Spleen (tissue), 11 donors: ENCODE results near the gene TSC22D4. TPM values are rescaled to one million over a fixed set of nuclear protein-coding genes. Genes with fewer than 3 reads are reported as not detected.

Experiments used
- DNase-seq: peaks from one replicate; pipeline ENCODE4 v3.0.0-alpha.2; 2020
- H3K27ac ChIP-seq, 8 donors: fragments of 200-600 bp; sonication (generic) in 7 of 8; 1 replicate in 4 of 8; 2 replicates in 4 of 8; pipeline versions ENCODE4 v1.5.0 to v1.8.0; 2016 to 2021; ENCODE audit warnings: inconsistent platforms in 4 of 8, mild to moderate bottlenecking in 4 of 8, moderate library complexity in 1 of 8
- H3K27me3 ChIP-seq, 7 donors: fragments of 200-600 bp; sonication (generic) in 6 of 7; replicated peaks in 1 of 7; 1 replicate in 4 of 7; 2 replicates in 3 of 7; pipeline versions ENCODE4 v1.5.0 to v1.8.0; 2016 to 2021; ENCODE audit warnings: inconsistent platforms in 3 of 7, mild to moderate bottlenecking in 1 of 7
- H3K36me3 ChIP-seq, 6 donors: fragments of 200-600 bp; sonication (generic) in 5 of 6; 1 replicate in 4 of 6; 2 replicates in 2 of 6; pipeline versions ENCODE4 v1.5.0 to v1.8.0; 2016 to 2021; ENCODE audit warnings: inconsistent platforms in 2 of 6
- H3K4me1 ChIP-seq, 6 donors: fragments of 200-600 bp; sonication (generic) in 5 of 6; 1 replicate in 3 of 6; 2 replicates in 3 of 6; pipeline versions ENCODE4 v1.5.0 to v1.8.0; 2016 to 2021; ENCODE audit warnings: inconsistent platforms in 3 of 6
- H3K4me3 ChIP-seq, 8 donors: fragments of 200-600 bp; sonication (generic) in 7 of 8; 1 replicate in 4 of 8; 2 replicates in 4 of 8; pipeline versions ENCODE4 v1.5.0 to v1.8.0; 2016 to 2021; ENCODE audit warnings: inconsistent platforms in 4 of 8, mild to moderate bottlenecking in 4 of 8, moderate library complexity in 2 of 8
- H3K9me3 ChIP-seq, 8 donors: fragments of 200-600 bp; sonication (generic) in 7 of 8; 1 replicate in 4 of 8; 2 replicates in 4 of 8; pipeline versions ENCODE4 v1.5.0 to v1.8.0; 2016 to 2021; ENCODE audit warnings: inconsistent platforms in 4 of 8
- POLR2A ChIP-seq, 3 donors: fragments of 450-650 bp; IDR thresholded peaks; one replicate each; pipeline ENCODE4 v1.5.1; 2017; ENCODE audit warnings: antibody characterized with exemption in 3 of 3, mild to moderate bottlenecking in 1 of 3
- POLR2AphosphoS5 ChIP-seq, 3 donors: sonication (generic); formaldehyde crosslinking; IDR thresholded peaks; one replicate each; pipeline ENCODE4 v1.5.1; 2017; ENCODE audit warnings: antibody characterized with exemption in 3 of 3
- WGBS, 5 donors: extraction: QIAGEN DNeasy Blood & Tissue Kit in 3 of 5; methylation state at CpG; one replicate each; pipeline versions ENCODE4 v1.1.5 to v1.1.7; 2013 to 2018; 5-methylcytosine and 5-hydroxymethylcytosine counted together
- intact Hi-C: fragments of 100-400 bp; cut with DNase I; formaldehyde crosslinking; loops from one replicate; pipeline ENCODE4 v1.15.0; 2023; ENCODE audit warnings: low total_unique reads
- polyA plus RNA-seq, 3 donors: library from polyadenylated mRNA; stranded (reverse); fragments of 200-250 nt; gene quantifications; one replicate each; pipeline ENCODE4 v1.2.1, GENCODE V29; 2013
- total RNA-seq, 7 donors: library from RNA; depleted of rRNA in 3 of 7; stranded (reverse); fragments of >200 nt in 3 of 7; fragmentation: NEBNext Ultra II Directional in 4 of 7; extraction: Animal tissue kit (Norgen Biotek cat#: 25700) in 4 of 7; gene quantifications; one replicate each; pipeline versions ENCODE4 v1.1.0 to v1.2.1, GENCODE V29; 2016 to 2021
- TF ChIP-seq, protein P1 (sequence below), 11 experiments: fragments of 200-600 bp in 7 of 11; fragments of 450-650 bp in 4 of 11; sonication (generic) in 4 of 11; IDR thresholded peaks in 8 of 11; conservative IDR thresholded peaks in 3 of 11; 1 replicate in 7 of 11; 2 replicates in 4 of 11; pipeline versions ENCODE4 v1.4.0 to v1.8.0; 2016 to 2021; ENCODE audit warnings: antibody characterized with exemption in 11 of 11, inconsistent platforms in 4 of 11, mild to moderate bottlenecking in 1 of 11
- donor health status: healthy with polysubstance abuse.
- donor health status: DM: no; HTN: no; CAD: no; lungs with moderate emphysema.
- donor health status: DM: no; HTN: no; CAD: no.
- donor health status: Bipolar disorder and iron deficiency.
- donor health status: healthy.
- donor health status: DM: no; HTN: no; CAD: no.
- donor health status: DM: yes; HTN: yes; CAD: no.

TSC22D4 gene
- total and polyA plus RNA-seq, 10 donors: 57.2 to 119 (median 94.8) TPM

- no peak for TF ChIP-seq POLR2A (IDR thresholded peaks at IDR 0.05)
- TF ChIP-seq, protein P1, sequence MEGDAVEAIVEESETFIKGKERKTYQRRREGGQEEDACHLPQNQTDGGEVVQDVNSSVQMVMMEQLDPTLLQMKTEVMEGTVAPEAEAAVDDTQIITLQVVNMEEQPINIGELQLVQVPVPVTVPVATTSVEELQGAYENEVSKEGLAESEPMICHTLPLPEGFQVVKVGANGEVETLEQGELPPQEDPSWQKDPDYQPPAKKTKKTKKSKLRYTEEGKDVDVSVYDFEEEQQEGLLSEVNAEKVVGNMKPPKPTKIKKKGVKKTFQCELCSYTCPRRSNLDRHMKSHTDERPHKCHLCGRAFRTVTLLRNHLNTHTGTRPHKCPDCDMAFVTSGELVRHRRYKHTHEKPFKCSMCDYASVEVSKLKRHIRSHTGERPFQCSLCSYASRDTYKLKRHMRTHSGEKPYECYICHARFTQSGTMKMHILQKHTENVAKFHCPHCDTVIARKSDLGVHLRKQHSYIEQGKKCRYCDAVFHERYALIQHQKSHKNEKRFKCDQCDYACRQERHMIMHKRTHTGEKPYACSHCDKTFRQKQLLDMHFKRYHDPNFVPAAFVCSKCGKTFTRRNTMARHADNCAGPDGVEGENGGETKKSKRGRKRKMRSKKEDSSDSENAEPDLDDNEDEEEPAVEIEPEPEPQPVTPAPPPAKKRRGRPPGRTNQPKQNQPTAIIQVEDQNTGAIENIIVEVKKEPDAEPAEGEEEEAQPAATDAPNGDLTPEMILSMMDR (IDR thresholded peaks at IDR 0.05 in 8 of 11, conservative IDR thresholded peaks at IDR 0.05 in 3 of 11): no peak
- no peak for TF ChIP-seq POLR2AphosphoS5 (IDR thresholded peaks at IDR 0.05)
- H3K27me3 ChIP-seq: peaks cover 0 to 7% (median 0%) of the 10 kb centered on the region in 7 donors
- DNase-seq: no peak
- intact Hi-C loops: loop anchor here (2.0 kb wide), 1 partner anchor 77 kb away; no protein-coding TSS in a partner anchor
- H3K4me3 ChIP-seq: no peak overlapping the region
- H3K27ac ChIP-seq: no peak overlapping the region
- H3K9me3 ChIP-seq: no peaks in the 10 kb centered on the region
- 83 to 95% (median 92%) methylated on average over 1 of the region's 1 CpG for WGBS, 5 donors
- peaks cover 17 to 59% (median 39%) of the 10 kb centered on the region in 6 donors for H3K4me1 ChIP-seq
- peaks cover 0 to 12% (median 0%) of the 10 kb centered on the region in 6 donors for H3K36me3 ChIP-seq
Observed at GRCh38 chr7:100481466-100481865, 2.5 kb upstream of the TSC22D4 start.

- H3K27ac ChIP-seq: peak overlapping the region; percentile 58 to 99 (median 97)
- 0 to 2% (median 1%) methylated on average over 7 to 16 of the region's 16 CpGs for WGBS, 5 donors
- no peaks in the 10 kb centered on the region for H3K27me3 ChIP-seq
- H3K4me3 ChIP-seq: peak overlapping the region; percentile 90 to 99 (median 96)
- H3K9me3 ChIP-seq: no peaks in the 10 kb centered on the region
- DNase-seq: no peak
- intact Hi-C loops: loop anchor here (10.0 kb wide), 1 partner anchor 227 kb away; the partner anchor contains the start of gene POP7
- no peak for TF ChIP-seq POLR2A (IDR thresholded peaks at IDR 0.05)
- no peak for TF ChIP-seq POLR2AphosphoS5 (IDR thresholded peaks at IDR 0.05)
- TF ChIP-seq, protein P1 (IDR thresholded peaks at IDR 0.05 in 8 of 11, conservative IDR thresholded peaks at IDR 0.05 in 3 of 11): no peak
- H3K4me1 ChIP-seq: peaks cover 49 to 80% (median 67%) of the 10 kb centered on the region in 6 donors
- peaks cover 0 to 48% (median 23%) of the 10 kb centered on the region in 6 donors for H3K36me3 ChIP-seq
Observed at GRCh38 chr7:100477871-100478267, 1.1 kb downstream of the TSC22D4 start.

DNA sequence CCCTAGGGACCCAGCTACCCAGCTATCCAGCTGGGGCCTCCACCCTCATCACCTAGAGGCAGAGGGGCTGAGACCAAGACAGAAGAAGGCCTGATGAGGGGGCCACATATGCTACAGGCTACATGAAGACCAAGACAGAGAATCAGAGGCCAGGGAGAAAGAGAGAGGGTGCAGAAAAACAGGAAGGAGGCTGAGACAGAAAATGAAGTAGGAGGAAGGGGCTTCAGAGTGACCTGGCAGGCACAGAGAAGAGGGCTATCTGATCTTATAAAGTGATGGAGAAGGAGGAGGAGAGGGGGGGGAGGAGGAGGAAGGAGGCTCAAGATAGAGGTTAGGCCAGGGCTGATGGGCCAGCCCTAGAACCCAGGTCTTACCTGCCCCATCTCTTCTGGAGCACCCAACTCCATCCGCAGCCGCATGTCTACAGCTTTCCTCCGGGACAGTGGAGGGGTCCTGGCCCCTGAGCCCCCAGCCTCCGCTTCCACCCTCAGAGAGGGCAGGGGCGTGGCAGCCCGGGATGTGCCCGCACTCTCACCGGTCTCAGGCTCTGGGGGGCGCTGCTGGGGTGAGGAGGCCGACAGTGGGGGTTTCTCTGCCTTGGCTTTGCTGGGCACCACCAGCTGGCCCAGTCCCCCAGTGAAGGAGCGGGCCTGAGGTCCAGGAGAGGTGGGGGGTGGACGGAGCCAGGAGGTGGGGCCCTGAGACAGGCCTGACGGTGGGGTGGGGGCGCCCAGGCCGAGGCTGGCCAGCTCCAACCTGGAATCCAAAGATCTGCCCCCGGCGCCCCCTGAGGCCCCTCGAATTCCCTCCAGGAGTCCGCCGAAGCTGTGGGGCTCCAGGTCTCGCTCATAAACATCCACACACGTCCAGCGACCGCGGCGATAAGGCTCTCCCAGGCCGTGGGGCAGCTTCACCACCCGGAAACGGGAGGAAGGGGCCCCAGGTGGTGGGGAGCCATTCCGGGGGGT, 1.8 kb downstream of the TSC22D4 start:
- peak; percentile 88 for DNase-seq
- Histone ChIP-seq H3K9me3 (no peaks in the 10 kb centered on the region), H3K4me3 (peak overlapping the region; percentile 90 to 99 (median 96)), H3K27ac (peak overlapping the region; percentile 58 to 99 (median 97)), H3K36me3 (peaks cover 0 to 54% (median 25%) of the 10 kb centered on the region in 6 donors), H3K4me1 (peaks cover 49 to 80% (median 67%) of the 10 kb centered on the region in 6 donors), H3K27me3 (no peaks in the 10 kb centered on the region)
- WGBS, 5 donors: 5 to 21% (median 6%) methylated on average over 3 to 30 of the region's 30 CpGs
- intact Hi-C loops: loop anchor here (10.0 kb wide), 1 partner anchor 228 kb away; the partner anchor contains the start of gene POP7
- TF ChIP-seq, protein P1 (IDR thresholded peaks at IDR 0.05 in 8 of 11, conservative IDR thresholded peaks at IDR 0.05 in 3 of 11): peak in 5 of 11 experiments; percentile 11 to 49 (median 34)
- TF ChIP-seq POLR2AphosphoS5 (IDR thresholded peaks at IDR 0.05) (peak in 2 of 3 donors; percentile 4 to 69), POLR2A (IDR thresholded peaks at IDR 0.05) (no peak)
